Keratinocyte (primary cell): ENCODE results near the gene SETD7. TPM values are rescaled to one million over a fixed set of nuclear protein-coding genes. Genes with fewer than 3 reads are reported as not detected.
A peak's percentile ranks its signal among the peaks of the same experiment; 100 is the strongest.

Experiments used
- DNase-seq: peaks from one replicate; pipeline ENCODE4 v3.0.0-alpha.2; 2011; ENCODE audit warnings: low read depth, missing footprints, low spot score
- FAIRE-seq: peaks from 2 replicates; lab custom pipeline; 2011; peaks lifted over from hg19 to GRCh38; lab: Jason Lieb, UNC
- H2AFZ ChIP-seq: 2 replicates; pipeline ENCODE4 v1.6.0; 2012; ENCODE audit warnings: low read length, control low read depth, inconsistent platforms; ENCODE audit not compliant: control insufficient read depth
- H3K27ac ChIP-seq: 2 replicates; pipeline ENCODE4 v1.5.1; 2011; ENCODE audit warnings: low read length; ENCODE audit not compliant: control insufficient read depth, insufficient read depth
- H3K27me3 ChIP-seq: 3 replicates; pipeline ENCODE4 v1.6.0; 2011; ENCODE audit warnings: low read length; ENCODE audit not compliant: control insufficient read depth, insufficient read depth; ENCODE audit errors: extremely low read depth
- H3K36me3 ChIP-seq, 2 experiments: 2 replicates in 1 of 2; 3 replicates in 1 of 2; pipeline ENCODE4 v1.5.1; 2011; ENCODE audit warnings: low read length in 2 of 2, mild to moderate bottlenecking in 1 of 2; ENCODE audit not compliant: control insufficient read depth in 2 of 2, insufficient read depth in 2 of 2; ENCODE audit errors: extremely low read depth in 1 of 2
- H3K4me1 ChIP-seq: 3 replicates; pipeline ENCODE4 v1.5.1; 2011; ENCODE audit warnings: low read length; ENCODE audit not compliant: control insufficient read depth, insufficient read depth; ENCODE audit errors: extremely low read depth
- H3K4me2 ChIP-seq: 3 replicates; pipeline ENCODE4 v1.6.0; 2011; ENCODE audit warnings: low read depth, low read length; ENCODE audit not compliant: control insufficient read depth, insufficient read depth; ENCODE audit errors: extremely low read depth
- H3K4me3 ChIP-seq, 3 experiments: fragments of 200-600 bp in 1 of 3; sonication (generic) in 1 of 3; 2 replicates in 2 of 3; 3 replicates in 1 of 3; pipeline ENCODE4 v1.5.1; 2011 to 2016; ENCODE audit warnings: low read length in 3 of 3, mild to moderate bottlenecking in 3 of 3, control low read depth in 2 of 3, inconsistent platforms in 1 of 3, low read depth in 1 of 3, mixed read lengths in 1 of 3, mixed run types in 1 of 3, moderate library complexity in 1 of 3; ENCODE audit not compliant: control insufficient read depth in 2 of 3, insufficient read depth in 2 of 3; ENCODE audit errors: extremely low read depth in 1 of 3
- H3K79me2 ChIP-seq: 2 replicates; pipeline ENCODE4 v1.6.0; 2012; ENCODE audit warnings: low read length; ENCODE audit not compliant: control insufficient read depth, insufficient read depth
- H3K9ac ChIP-seq: 3 replicates; pipeline ENCODE4 v1.6.0; 2011; ENCODE audit warnings: low read length; ENCODE audit not compliant: control insufficient read depth, insufficient read depth; ENCODE audit errors: extremely low read depth
- H3K9me1 ChIP-seq: 3 replicates; pipeline ENCODE4 v1.6.0; 2011; ENCODE audit warnings: low read length; ENCODE audit not compliant: control insufficient read depth, insufficient read depth; ENCODE audit errors: extremely low read depth
- H3K9me3 ChIP-seq: 2 replicates; pipeline ENCODE4 v1.5.1; 2012; ENCODE audit warnings: low read depth, low read length; ENCODE audit not compliant: control insufficient read depth
- H4K20me1 ChIP-seq: 3 replicates; pipeline ENCODE4 v1.6.0; 2011; ENCODE audit warnings: low read length; ENCODE audit not compliant: control insufficient read depth, insufficient read depth; ENCODE audit errors: extremely low read depth
- CTCF ChIP-seq, 3 experiments: IDR thresholded peaks in 1 of 3; conservative IDR thresholded peaks in 1 of 3; optimal IDR thresholded peaks in 1 of 3; 2 replicates in 2 of 3; 3 replicates in 1 of 3; pipeline versions ENCODE3 to v1.5.1; 2011; ENCODE audit warnings: low read length in 3 of 3, mild to moderate bottlenecking in 3 of 3, moderate library complexity in 2 of 3, control low read depth in 1 of 3, inconsistent platforms in 1 of 3; ENCODE audit not compliant: insufficient read depth in 2 of 3; ENCODE audit errors: extremely low read depth in 1 of 3
- EZH2 ChIP-seq: IDR thresholded peaks from one replicate; pipeline ENCODE4 v1.6.1; 2012; ENCODE audit warnings: inconsistent platforms, mild to moderate bottlenecking, low read length, moderate library complexity
- dilution Hi-C: fragments of 300-500 bp; cut with MboI; formaldehyde crosslinking; loops from one replicate; pipeline ENCODE4 v1.7.0; 2020; ENCODE audit warnings: low sequenced_read_pairs; ENCODE audit not compliant: extremely low pct_ligation_motif_present
- polyA plus RNA-seq, 5 experiments: library from polyadenylated mRNA; depleted of rRNA in 3 of 5; stranded (reverse) in 3 of 5; stranded (forward) in 1 of 5; unstranded in 1 of 5; fragments of >200 nt; gene quantifications; 1 replicate in 1 of 5; 2 replicates in 3 of 5; 3 replicates in 1 of 5; pipeline versions ENCODE4 v1.2.1 to v1.2.3, GENCODE V29; 2011 to 2012; ENCODE audit warnings: missing spikeins in 2 of 5, low read depth in 1 of 5, low replicate concordance in 1 of 5

SETD7 gene
- polyA plus RNA-seq, 1 donor (not counting 4 experiments of a cell fraction or from before 2014, with no cell fraction given), result 18.8 TPM

- peak; percentile 70 for FAIRE-seq
Measured at GRCh38 chr4:139554893-139555704, 920 bp downstream of the SETD7 start.

GRCh38 chr4:139554642-139554892 lies 1.5 kb downstream of the SETD7 start:
- peak overlapping the region; percentile 86 for H3K9ac ChIP-seq
- no peak for FAIRE-seq

More at GRCh38 chr4:139554893-139555704, 920 bp downstream of the SETD7 start:
- peaks cover 19% of the 10 kb centered on the region for H3K4me1 ChIP-seq
- dilution Hi-C loops, result no loop called here
- no peaks in the 10 kb centered on the region for H3K36me3 ChIP-seq
- H2AFZ ChIP-seq, result peak overlapping the region; percentile 98
- TF ChIP-seq EZH2 (no peak), CTCF (optimal IDR thresholded peaks at IDR 0.05 in 1 of 3, IDR thresholded peaks at IDR 0.05 in 1 of 3, conservative IDR thresholded peaks at IDR 0.05 in 1 of 3; ENCODE audit: extremely low read depth in 1 of 3, insufficient read depth in 2 of 3, low read length in 3 of 3) (no peak)
- H3K9me3 ChIP-seq, result no peaks in the 10 kb centered on the region
- H3K27me3 ChIP-seq, result peaks cover 35% of the 10 kb centered on the region
- H3K9me1 ChIP-seq, result peaks cover 4% of the 10 kb centered on the region
- H3K4me3 ChIP-seq, result peak overlapping the region; percentile 71 to 90 (median 89)
- peak overlapping the region; percentile 95 for H3K4me2 ChIP-seq
- H4K20me1 ChIP-seq, result no peaks in the 10 kb centered on the region
- peak overlapping the region; percentile 73 for H3K27ac ChIP-seq
- H3K9ac ChIP-seq, result peak overlapping the region; percentile 86
- peaks cover 38% of the 10 kb centered on the region for H3K79me2 ChIP-seq
- DNase-seq, result no peak

More at GRCh38 chr4:139554642-139554892, 1.5 kb downstream of the SETD7 start:
- peaks cover 40% of the 10 kb centered on the region for H3K79me2 ChIP-seq
- H3K27me3 ChIP-seq, result peaks cover 30% of the 10 kb centered on the region
- peak overlapping the region; percentile 73 for H3K27ac ChIP-seq
- no peaks in the 10 kb centered on the region for H4K20me1 ChIP-seq
- no peaks in the 10 kb centered on the region for H3K36me3 ChIP-seq
- peaks cover 4% of the 10 kb centered on the region for H3K9me1 ChIP-seq
- H3K4me3 ChIP-seq, result peak overlapping the region; percentile 71 to 90 (median 89)
- dilution Hi-C loops, result no loop called here
- peak overlapping the region; percentile 98 for H2AFZ ChIP-seq
- H3K4me1 ChIP-seq, result peaks cover 19% of the 10 kb centered on the region
- no peaks in the 10 kb centered on the region for H3K9me3 ChIP-seq
- DNase-seq, result no peak
- H3K4me2 ChIP-seq, result peak overlapping the region; percentile 95
- TF ChIP-seq EZH2, result no peak
- no peak for TF ChIP-seq CTCF (optimal IDR thresholded peaks at IDR 0.05 in 1 of 3, IDR thresholded peaks at IDR 0.05 in 1 of 3, conservative IDR thresholded peaks at IDR 0.05 in 1 of 3; ENCODE audit: extremely low read depth in 1 of 3, insufficient read depth in 2 of 3, low read length in 3 of 3)
